GM10847 (cell line): ENCODE data around the gene C1orf198.

Source experiments
- POLR2A ChIP-seq: IDR thresholded peaks from 2 replicates; pipeline ENCODE4 v1.6.1; 2011; ENCODE audit not compliant: insufficient read length; ENCODE audit errors: extremely low read depth

C1orf198 gene

GRCh38 chr1:230868736-230869385, 540 bp upstream of the C1orf198 start:
- no peak for TF ChIP-seq POLR2A

- no peak for TF ChIP-seq POLR2A
These were observed 1.0 kb downstream of the C1orf198 start for GRCh38 chr1:230867101-230867902.

DNA sequence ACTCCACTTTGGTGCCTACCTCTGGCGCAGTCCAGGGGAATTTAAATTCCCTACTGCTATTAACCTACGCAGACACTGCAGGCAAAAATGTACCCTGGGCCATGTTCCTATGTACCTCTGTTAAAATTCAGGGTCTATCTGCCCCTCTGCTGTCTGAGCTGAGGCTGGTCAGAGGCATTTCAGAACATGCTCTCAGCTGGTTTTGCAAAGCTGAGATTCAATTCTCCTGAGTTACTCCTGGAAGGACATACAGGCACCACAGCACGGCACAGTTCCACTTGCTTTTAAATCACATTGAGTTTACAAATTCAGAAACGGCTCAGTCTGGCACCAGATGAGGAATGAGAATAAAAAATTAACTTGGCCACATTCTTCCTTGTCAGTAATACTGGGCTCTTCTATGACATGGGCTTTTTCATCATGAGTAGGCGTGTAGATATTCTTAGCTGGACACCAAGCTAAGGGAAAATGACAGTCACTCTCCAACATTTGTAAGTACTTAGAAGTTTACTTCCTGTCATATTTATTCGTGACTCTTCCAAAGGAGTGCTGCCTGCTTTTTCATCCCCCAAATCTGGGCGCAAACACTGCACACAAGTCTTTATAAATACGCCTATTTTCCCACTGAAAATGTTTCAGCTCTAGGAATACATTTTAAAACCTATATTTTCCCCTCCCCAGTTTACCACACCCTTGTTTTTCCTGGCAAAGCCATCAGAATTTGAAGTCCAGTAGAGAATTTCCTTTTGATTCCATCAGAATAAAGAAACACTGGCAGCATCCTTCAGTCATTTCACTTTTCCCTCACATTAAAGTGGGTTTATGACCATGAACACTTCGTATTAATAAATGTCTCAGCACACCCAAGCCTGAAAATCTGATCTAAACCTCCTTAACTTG, 1.9 kb downstream of the C1orf198 start:
- no peak for TF ChIP-seq POLR2A

GRCh38 chr1:230865062-230865817, 3.1 kb downstream of the C1orf198 start:
- TF ChIP-seq POLR2A = no peak

DNA sequence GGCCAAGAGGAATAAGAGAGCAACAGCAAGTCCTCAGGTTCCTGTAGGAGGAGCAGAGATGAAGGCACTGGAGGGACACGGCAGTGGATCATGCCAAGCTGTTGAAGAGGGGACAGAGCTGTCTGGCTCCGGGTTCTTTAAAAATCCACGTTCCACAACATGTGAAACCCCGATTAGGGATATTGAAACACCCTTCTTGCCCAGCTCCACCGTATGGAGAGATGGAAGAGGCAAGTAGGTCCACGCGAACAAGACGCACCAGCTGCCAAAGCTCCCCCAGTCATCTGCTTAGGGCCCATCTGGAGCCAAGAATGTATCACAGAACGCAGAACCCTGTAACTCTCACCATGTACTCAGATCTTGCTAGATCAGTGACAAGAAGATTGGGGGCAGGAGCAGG, 3.9 kb downstream of the C1orf198 start:
- no peak for TF ChIP-seq POLR2A

GRCh38 chr1:230863449-230863848, 4.9 kb downstream of the C1orf198 start:
- no peak for TF ChIP-seq POLR2A

GRCh38 chr1:230861970-230862595, 6.2 kb downstream of the C1orf198 start:
- TF ChIP-seq POLR2A = no peak

GRCh38 chr1:230861489-230861888, 6.8 kb downstream of the C1orf198 start:
- no peak for TF ChIP-seq POLR2A

GRCh38 chr1:230860617-230861384, 7.5 kb downstream of the C1orf198 start:
- TF ChIP-seq POLR2A = no peak

- no peak for TF ChIP-seq POLR2A
These were observed 9.2 kb downstream of the C1orf198 start for GRCh38 chr1:230858918-230859729.

GRCh38 chr1:230858236-230858820, 10.0 kb downstream of the C1orf198 start:
- TF ChIP-seq POLR2A = no peak

- TF ChIP-seq POLR2A = no peak
These were observed 10.5 kb downstream of the C1orf198 start for GRCh38 chr1:230857822-230858221.
